GM03348 (cell line): Measurements from ENCODE around the gene PI4K2A.
A peak's percentile ranks its signal among the peaks of the same experiment; 100 is the strongest.

ENCODE experiments used
- DNase-seq: peaks from one replicate; pipeline ENCODE4 v3.0.0; 2012; ENCODE audit warnings: low spot score

The PI4K2A gene

DNA sequence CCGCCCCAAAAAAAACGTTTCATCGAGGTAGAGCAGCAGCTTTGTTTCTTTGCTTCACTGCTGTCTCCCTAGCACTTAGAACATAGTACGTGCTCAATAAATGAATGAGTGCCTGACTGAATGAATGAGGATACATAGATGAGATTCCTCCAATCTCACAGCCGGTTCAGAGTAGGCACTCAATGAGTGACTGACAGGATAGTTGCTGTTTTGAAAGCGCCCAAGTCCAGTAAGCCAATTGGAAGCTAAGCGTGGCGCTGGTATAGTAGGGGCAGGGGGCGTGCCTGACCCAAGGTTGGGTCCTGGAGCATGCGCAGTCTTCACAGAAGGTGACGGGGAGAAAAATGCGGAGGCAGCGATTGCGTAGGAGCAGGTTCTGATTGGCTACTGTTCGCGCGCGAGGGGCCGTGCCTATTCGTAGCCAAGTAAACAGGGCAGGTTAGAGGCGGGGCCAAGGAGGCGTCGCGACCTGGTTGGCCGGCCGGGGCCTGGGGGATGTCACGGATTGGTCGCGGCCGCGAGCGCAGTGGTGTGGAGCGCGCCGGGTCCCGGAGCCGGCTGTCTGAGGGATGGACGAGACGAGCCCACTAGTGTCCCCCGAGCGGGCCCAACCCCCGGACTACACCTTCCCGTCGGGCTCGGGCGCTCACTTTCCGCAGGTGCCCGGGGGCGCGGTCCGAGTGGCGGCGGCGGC lies at the start of gene PI4K2A:
Gene PI4K2A, plus strand, starts transcription at position 498 of the 694 bp plus-strand sequence. Its CDS starts 72 bp downstream, at position 570.
- DNase-seq, result peak; percentile 98

DNA sequence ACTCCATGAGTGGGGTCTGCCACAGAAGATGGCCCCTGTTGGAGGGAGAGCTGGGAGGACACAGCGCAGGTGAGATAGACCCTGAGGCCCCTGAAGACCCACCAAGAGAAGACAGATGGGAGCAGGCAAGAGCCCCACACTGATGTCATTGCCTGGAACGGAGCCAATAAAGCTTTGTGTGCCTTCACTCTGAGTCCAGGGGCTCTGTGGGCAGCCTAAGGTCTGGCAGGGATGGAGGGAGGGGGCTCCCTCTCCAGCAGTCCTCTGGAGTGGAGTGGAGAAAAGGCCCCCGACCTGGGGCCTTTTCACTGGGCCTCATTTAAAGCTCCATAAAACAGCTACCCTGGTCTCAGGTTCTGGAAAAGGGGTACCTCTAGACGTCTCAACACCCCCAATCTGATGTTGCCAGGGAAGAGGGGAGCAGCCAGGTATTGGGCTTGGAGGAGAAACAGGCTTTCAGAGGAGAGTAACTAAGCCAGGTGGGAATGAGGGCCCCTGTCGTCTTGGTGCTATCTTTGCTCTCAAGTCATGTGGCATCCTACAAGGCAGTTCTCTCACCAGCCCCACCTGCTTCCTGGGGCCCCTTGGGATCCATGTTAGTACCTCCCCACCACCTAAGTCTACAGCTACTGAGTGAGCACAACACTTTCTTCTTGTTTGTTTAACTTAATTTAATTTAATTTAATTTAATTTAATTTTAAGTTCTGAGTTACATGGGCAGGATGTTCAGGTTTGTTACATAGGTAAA lies 49.5 kb upstream of the PI4K2A start:
- DNase-seq, result no peak

DNA sequence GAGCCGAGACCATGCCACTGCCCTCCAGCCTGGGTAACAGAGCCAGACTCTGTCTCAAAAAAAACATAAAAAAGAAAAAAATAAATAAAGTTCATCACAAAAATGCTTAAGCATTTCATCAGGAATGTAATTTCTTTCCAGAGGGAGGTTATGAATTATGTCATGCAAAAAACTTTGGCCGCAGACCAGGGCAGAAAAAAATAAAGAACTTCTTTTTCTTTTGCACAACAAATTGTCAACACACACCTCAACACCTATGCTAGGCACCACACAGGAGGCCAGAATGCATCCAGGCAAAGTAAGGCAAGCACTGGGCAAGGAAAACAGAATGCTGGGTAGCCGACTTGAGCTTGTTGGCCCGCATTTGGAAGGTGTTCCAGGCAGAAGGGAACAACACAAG lies 47.0 kb upstream of the PI4K2A start:
- DNase-seq, result peak; percentile 65

DNA sequence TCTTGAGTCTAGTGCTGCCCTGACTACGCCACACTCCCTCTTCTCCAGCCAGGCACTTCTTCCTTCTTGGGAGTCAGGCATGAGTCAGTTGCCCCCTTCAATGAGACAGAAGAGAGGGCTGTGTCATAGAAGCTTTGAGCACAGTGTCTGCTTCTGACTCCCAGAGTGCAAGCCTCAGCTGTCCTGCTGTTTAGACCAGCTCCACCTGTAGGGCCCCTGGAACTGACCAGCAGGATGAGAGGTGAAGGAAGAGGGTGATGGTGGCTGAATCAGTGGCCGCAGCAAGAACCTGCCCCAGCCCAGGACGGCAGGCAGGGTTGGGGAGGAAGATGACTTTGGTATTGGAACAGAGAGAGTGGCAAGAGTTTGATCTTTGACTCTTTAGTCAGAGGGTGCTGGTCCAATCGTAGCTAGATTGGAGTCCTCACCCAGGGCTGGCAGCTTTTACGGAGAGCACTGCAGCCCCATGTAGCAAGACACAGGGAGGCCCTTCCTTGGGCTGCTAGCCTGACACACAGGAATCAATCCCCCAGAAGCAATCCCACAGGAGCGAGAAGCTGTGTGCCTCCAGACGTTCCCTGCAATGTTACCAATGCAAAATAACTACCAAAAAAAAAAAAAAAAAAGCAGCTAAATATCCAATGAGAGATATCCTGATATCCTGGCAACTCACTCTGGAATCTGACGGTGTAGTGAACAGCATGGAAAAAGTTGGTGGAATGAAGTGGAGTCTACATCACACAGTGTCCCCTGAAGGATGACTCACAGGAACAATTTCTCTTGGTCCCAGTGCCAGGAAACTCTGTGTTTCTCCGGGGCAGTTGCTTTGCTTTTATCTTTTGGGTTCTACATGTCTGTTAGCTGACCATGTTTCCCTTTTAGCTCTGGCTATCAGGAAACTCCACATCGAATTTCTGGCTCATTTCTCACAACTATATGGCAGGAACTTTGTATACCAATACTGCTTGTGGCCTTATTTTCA lies 44.1 kb upstream of the PI4K2A start:
- peak; percentile 81 for DNase-seq

DNA sequence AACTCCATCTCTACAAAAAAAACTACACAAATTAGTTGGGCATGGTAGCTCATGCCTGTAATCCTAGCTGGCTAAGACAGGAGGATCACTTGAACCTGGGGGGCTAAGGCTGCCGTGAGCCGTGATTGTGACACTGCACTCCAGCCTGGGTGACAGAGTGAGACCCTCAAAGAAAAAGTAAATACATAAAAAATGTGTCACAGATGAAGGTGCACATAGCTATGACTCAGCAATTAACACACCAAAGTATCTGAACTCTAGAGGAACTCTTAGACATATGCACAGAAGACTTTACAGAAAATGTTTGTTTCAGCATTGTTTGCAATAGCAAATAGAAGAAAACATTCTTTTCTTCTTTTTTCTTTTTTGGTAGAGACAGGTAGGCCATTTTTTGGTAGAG lies 42.7 kb upstream of the PI4K2A start:
- DNase-seq, result no peak

DNA sequence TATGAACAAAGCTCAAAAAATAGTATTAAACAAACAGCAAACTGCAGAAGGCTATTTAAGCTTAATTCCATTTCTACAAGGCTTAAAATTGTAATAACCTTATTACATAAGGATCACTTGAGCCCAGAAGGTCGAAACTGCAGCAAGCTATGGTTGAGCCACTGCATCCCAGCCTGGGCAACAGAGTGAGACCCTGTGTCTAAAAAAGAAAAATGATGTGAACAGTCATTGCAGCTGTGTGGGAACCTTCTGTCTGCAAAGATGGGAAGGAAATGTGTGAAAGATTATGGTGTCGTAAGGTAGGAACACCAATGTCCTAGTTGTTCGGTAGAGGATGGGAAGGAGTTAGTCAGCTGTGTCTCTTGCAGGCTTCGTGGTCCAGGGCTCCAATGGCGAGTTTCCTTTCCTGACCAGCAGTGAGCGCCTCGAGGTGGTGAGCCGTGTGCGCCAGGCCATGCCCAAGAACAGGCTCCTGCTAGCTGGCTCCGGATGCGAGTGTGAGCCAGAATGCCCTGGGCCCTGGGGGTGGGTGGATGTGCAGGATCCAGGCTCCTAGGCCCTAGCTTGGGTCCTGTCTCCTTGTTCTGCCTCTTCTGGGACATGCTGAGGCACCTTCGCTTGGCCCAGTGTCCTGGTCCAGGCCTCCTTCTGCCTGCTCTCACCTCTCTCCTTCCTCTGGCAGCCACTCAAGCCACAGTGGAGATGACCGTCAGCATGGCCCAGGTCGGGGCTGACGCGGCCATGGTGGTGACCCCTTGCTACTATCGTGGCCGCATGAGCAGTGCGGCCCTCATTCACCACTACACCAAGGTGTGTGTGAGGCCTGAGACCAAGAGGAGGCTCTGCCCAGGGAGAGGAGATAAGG lies 41.8 kb upstream of the PI4K2A start:
- no peak for DNase-seq

DNA sequence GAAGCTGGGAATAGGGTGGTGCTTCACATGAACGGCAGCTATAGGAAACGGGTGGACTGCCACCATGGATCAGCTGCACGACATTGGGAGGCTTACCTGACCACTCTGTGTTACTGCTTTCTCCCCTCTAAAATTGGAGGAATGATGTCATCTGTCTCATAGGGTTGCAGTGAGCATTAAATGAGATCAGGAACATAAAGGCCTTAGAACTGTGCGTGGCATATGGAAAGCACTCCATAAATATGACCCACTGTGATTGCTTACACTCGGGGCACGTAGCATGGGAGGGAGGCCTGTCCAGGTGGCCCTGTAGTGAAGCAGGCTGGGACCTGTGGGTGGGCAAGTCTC lies 41.2 kb upstream of the PI4K2A start:
- no peak for DNase-seq

DNA sequence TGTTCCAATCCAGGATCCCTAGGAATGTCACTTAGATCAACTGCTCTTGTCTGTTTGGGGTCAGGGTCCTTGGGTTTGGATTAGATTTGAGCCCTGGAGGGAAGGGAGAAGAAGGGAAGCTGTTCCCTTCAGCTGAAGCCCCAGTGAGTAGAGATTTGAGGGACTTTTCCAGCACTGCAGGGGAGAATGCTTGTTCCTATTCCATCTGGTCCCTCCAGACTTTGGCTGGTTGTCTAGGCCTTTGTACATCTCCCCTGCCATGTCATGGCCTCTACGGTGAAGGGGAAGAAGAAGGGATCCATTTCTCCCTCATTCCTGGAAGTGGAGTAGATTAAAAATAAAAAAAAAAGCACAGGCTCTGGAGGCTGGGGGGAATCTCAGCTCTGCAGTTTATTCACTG lies 39.9 kb upstream of the PI4K2A start:
- DNase-seq, result no peak

DNA sequence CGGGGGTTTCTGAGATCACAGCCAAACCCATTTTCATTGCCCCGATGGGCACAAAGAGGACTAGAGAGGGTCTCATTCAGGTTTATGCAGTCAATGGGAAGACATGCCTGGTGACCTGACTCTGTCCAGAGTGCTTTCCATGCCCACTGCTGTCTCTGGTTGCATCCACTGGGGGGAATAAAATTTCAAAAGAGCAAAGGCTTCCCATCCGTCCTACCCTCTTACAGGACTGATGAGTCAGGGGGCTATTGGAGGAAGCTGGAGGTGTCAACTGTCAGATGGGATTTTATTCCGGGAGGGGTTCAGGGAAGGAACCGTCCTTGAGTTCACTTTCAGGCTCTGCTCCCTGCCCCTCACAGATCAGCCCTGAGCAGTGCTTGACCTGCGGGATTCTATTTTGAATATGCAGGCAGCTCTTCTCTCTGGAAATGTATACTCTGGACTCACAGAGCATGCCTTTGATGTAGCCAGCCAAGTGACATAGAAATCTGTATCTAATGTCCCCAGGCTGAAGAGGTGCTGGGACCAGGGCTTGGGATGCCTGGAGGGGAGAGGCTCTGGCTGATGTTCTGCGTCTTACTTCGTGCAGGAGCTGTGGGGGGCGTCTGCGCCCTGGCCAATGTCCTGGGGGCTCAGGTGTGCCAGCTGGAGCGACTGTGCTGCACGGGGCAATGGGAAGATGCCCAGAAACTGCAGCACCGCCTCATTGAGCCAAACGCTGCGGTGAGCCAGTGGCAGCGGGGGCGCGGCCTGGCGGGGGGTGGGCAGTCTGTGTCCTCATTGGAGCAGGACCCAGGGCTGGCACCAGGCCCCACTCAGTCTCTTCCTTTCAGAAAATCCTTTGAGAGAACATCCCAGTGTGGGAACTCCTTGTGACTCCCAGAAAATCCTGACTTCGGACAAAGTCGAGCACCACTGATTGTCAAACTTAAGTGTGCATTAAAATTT lies 38.9 kb upstream of the PI4K2A start:
- no peak for DNase-seq

DNA sequence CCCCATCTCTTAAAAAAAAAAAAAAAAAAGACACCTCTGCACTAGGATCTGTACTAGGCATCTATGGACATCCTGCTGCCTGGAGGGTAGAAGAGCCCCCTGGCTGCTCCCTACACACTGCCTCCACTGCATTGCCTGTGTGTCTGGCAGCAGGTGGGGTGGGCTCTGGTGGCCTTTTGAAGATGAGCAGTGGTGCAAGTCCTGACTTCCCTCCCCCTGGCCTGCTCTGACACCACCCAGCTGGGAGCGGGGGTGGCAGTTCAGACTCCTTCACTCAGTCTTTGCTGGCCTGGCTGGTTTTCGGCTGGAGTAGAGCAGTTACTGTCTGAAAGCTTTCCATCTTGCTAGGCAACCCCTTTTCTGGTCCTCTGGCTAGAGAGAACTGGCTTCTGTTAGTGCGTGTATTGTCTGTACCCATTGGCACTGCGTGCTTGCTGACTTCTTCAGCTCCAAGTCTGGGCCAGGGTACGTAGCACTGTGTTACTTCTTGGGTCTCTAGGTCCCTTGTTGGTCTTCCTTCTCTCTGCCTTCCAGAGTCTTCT lies 33.3 kb upstream of the PI4K2A start:
- DNase-seq, result no peak

DNA sequence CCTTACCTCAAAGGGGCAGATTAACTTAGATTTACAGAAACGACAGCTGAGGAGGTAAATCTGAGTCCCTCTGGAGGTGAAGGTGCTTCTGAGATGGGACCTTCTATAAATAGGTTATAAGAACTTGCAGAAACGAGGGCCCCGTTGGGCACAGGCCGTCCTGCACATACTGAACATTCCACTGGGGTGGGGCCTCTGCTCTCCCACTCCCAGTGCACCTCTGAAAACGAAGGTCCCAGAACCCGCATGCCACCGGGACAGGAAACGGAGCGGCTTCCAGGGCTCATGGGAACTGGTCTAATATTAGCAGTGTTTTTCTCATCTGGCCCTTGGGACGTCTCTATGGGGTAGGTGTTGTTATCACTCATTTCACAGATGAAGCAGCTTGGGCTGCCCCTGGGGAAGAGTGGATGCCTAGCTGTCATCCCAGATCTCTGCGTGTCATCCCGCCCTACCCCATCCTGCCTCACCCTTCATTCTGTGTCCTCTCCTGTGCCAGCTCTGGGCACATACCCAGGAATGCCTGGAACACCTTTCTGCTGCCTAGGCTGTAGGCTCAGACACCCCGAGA lies 31.4 kb upstream of the PI4K2A start:
- DNase-seq, result no peak

DNA sequence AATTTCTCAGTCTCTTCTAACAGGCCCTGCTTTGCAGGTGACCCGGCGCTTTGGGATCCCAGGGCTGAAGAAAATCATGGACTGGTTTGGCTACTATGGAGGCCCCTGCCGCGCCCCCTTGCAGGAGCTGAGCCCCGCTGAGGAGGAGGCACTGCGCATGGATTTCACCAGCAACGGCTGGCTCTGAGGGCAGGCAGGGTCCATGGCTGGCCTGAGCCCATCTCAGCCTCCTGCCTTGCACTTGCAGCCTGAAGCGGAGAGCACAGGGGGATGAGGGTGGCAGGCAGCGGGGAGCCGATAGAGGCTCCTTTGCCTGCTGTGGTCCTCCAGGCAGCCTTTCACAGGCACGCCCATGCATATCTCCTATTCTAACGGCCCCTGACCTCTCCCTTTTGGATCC lies 29.0 kb upstream of the PI4K2A start:
- DNase-seq, result no peak

DNA sequence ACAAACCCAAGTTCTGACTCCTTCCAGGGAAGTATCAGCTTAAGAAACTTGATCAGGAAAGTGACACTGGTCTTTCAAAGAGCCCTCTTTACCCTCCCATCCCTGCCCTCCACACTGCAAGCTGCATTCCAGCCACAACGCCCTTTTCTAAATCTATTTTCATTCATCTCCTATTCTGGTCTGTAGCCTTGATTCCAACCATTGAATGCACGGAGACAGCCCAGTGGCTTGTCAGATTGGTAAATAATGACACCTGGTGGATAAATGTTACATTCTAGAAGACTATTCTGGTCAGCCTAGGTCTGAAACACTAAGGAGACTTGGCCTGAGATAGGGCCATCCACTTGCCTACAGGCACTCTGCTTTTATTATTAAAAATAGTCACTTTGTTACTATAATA lies 28.1 kb upstream of the PI4K2A start:
- DNase-seq, result peak; percentile 71

DNA sequence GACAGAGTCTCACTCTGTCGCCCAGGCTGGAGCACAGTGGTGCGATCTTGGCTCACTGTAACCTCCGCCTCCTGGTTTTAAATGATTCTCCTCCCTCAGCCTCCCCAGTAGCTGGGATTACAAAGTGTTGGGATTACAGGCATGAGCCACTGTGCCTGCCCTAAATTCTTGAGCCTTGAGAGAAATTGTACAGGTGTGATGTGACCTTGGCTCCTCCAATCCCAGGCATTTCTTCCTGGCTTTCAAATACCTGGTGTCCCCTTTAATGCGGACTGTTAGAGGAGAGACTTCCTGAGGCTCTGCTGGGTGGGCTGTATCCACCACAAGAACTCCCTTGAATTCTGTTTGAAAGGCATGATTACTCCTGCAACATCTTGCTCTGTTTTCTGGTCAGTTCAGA lies 22.2 kb upstream of the PI4K2A start:
- DNase-seq, result no peak

DNA sequence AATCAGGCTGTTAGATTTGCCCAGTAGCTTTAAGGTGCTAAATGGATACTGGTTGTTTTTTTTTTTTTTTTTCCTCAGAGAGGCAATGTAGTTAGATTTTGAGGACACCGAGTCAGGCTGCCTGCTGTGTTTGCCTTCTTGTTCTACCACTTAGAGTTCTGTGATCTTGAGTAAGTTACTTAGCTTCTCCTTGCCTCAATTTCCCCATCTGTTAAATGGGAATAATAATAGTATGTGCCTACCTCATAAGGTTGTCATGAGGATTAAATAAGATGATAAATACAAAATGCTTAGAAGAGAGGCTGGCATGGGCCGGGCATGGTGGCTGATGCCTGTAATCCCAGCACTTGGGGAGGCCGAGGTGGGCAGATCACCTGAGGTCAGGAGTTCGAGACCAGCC lies 21.7 kb upstream of the PI4K2A start:
- no peak for DNase-seq

DNA sequence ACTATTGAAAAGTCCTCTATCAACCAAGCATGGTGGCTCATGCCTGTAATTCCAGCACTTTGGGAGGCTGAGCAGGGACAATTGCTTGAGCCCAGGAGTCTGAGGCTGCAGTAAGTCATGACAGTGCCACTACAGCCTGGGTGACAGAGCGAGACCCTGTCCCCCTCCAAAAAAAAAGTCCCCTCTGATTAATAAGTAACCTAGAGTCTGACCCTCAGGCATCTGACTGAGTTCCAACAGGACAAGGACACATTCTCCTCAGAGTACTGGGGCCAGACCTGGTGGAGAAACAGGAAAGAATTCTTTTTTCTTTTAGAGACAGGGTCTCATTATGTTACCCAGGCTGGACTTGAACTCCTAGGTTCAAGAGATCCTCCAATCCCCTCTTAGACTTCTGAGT lies 17.2 kb upstream of the PI4K2A start:
- DNase-seq, result no peak

DNA sequence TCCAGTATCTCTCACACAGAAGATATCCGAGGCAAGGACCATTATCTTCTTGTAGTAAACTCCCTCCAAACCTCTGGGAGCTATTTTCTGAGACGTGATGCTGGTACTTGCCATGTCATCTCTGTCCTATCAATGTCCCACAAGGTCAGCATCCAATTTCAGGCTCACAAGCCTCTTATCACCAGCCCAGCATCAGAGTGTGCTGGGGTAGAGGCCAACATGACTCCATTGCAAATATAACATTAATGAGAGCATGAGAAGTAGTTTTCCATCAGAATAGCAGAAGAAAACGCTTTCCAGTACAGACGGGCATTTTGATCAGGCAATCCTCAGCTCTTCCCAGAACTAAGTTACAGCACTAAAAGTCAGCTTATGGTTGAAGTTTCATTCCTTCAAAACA lies 12.7 kb upstream of the PI4K2A start:
- DNase-seq, result no peak

DNA sequence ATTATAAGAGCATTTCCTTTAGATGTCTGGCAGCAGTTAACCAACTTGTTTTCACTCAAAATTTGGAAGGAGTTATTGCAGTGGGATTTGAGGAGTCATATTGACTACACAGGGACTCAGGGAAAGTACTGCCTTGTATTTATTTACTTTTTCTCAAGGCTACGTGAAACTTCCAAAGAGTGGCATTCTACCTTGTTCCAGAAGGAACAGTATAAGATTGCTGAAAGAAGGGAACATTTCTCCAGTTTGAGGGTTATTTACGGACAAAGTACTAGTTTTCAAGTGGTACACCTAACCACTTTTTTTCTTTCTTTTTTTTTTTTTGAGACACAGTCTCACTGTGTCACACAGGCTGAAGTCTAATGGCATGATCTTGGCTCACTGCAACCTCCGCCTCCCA lies 12.2 kb upstream of the PI4K2A start:
- DNase-seq, result no peak

DNA sequence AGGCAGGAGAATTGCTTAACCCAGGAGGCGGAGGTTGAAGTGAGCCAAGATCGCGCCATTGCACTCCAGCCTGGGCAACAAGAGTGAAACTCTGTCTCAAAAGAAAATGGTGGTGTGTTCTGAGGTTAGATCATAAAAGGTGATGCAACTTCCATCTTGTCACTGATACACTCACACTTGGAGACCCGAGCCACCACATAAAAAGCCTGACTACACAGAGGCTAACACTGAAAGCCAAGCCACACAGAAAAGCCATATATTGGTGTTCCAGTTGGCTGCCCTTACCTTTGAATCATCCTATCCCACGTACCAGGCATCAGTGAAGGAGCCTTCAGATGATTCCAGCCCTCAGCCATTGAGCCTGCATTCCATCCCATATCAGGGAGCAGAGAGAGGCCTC lies 11.2 kb upstream of the PI4K2A start:
- DNase-seq, result no peak

DNA sequence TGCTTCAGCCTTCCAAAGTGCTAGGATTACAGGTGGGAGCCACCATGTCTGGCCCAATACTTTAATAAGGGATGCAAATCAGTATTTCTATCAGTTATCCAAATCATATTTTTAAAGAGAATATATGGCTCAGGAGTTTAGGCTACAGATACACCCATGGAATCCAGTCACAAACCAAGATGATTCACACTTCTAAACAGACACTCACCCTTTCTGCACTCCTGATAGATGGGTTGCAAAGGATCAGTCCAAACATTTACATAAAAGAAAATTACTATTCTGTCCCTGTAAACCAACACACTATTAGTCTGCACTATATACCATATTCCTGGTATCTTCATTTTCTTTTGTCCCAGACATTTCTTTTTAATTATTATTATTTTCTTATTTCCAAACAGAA lies 9.4 kb upstream of the PI4K2A start:
- no peak for DNase-seq
